HS-27A (cell line): ENCODE results near the gene CDS1.
A peak's percentile ranks its signal among the peaks of the same experiment; 100 is the strongest.
"Not testable (repeated sequence)": the region's sequence is repeated elsewhere in the genome, so short reads cannot be mapped to it uniquely, and the experiment has no call there.

Source experiments
- DNase-seq: peaks from one replicate; pipeline ENCODE4 v3.0.0-alpha.2; 2012; ENCODE audit warnings: low read depth, missing footprints

CDS1 gene

GRCh38 chr4:84611531-84611930 is 28.6 kb downstream of the CDS1 start:
- no peak for DNase-seq

DNA sequence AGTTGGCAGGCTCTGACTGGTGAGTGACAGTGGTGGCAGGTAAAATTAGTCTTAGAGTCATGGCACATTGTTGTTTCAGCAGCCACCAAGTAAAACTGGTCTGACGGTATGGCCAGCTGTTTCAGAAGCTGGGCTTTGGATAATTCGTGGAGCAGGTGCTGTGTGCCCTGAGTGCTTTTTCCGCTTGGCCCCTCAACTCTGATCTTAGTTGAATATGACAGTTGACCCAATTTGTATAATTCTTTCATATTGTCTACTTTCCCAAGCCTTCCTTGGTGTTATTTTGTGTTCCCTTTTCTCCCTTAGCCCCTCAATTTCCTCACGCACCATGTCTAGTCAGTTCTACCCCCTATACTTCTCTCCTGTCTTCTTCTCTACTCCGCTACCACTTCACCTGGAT is 32.0 kb downstream of the CDS1 start:
- DNase-seq: no peak

DNA sequence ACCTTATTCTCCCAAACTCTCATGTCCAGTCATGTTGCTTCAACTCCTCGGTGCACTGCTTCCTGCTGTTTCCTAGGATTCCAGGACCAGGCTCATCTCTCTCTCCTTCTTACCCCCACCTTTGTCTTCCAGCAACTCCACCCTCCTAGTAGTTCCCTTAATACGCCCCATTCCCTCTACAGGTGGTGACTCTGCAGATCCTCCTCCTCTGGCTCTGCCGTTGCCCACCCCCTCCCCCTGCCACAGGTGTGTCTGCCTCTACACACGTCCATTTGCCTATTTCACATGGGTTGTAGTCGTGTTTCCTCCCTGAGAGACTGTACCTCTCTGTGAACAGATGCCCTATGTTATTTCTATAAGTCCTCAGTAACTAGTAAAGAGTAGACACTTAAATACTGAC is 32.4 kb downstream of the CDS1 start:
- no peak for DNase-seq

GRCh38 chr4:84622959-84623358 is 40.0 kb downstream of the CDS1 start:
- DNase-seq: no peak

DNA sequence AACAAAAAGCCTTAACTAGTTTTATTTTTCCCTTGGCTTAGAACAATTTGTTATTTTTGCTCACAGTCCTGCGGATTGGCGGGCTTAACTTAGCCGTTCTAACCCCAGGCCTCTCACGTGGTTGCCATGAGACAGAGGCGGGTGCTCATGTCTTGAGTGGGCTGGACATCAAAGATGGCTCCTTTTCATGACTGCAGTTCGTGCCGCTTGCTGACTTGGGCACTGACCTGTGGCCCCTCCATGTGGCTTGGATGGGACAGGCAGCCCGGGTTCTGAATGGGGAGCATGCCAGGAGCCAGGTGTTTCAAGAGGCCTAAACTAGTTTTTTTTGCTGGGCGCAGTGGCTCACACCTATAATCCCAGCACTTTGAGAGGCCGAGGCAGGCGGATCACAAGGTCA is 40.7 kb downstream of the CDS1 start:
- DNase-seq: no peak

GRCh38 chr4:84626673-84627072 is 43.7 kb downstream of the CDS1 start:
- no peak for DNase-seq

GRCh38 chr4:84631573-84631972 is 48.6 kb downstream of the CDS1 start:
- no peak for DNase-seq

GRCh38 chr4:84632092-84632491 is 49.2 kb downstream of the CDS1 start:
- DNase-seq: peak; percentile 5

DNA sequence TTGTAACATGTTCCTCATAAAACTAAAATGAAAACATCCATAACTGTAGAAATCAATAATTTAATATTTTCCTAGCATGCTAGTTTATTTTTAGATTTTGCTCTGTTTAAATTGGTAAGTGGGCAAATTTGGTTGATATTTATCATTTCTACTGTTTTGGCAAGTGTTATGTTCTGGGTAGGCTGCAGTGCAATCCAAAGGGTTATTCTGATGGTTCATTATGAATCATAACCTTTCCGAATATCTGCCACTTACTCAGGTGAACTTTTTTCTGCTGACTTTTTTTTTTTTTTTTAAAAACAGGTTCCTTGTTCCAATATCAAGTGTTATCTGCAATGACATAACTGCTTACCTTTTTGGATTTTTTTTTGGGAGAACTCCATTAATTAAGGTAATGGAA is 52.0 kb downstream of the CDS1 start:
- no peak for DNase-seq

GRCh38 chr4:84638092-84638491 is 55.2 kb downstream of the CDS1 start:
- DNase-seq: no peak

- no peak for DNase-seq
Observed at GRCh38 chr4:84639145-84639544, 56.2 kb downstream of the CDS1 start.

DNA sequence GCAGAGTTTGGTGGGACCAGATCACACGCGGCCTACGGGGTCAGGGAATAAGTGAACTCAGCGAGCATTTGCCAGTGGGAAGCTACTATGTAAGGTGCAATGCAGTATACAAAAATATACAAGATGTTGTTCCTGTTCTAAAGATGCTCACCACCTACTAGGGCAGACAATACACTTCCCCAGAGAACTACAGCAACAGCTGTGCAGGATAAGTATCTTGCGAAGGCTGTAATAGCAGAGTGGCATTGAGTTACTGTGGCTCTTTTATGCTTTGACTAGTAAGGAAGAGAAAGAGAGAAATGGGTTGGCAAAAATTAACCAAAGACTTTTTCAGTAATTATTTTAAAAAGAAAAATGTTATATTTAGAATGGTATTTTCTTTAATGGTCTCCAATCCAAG is 61.2 kb downstream of the CDS1 start:
- DNase-seq: no peak

GRCh38 chr4:84647312-84647884 is 64.5 kb downstream of the CDS1 start:
- DNase-seq: no peak

DNA sequence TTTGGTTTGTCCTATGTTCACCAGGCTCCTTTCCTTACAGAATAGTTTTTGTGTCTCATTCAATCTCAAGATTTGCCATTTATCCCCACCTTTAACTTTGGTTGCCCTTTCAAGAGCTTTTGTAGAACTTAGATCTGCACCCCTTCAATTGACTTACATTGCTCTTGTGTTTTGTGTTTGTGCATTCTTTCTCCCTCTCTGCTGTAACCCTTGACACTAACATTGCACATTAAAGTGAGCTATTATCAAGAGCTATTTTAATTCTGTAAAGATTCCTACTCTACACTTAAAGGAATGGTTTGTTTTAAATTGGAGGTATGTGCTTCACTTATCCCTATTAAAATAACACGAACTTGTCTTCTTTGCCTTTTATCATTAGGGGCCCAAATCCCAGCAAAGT is 65.3 kb downstream of the CDS1 start:
- DNase-seq: no peak

- DNase-seq: no peak
Observed at GRCh38 chr4:84648863-84649647, 66.1 kb downstream of the CDS1 start.

- DNase-seq: no peak
Observed at GRCh38 chr4:84651499-84651898, 68.6 kb downstream of the CDS1 start.

DNA sequence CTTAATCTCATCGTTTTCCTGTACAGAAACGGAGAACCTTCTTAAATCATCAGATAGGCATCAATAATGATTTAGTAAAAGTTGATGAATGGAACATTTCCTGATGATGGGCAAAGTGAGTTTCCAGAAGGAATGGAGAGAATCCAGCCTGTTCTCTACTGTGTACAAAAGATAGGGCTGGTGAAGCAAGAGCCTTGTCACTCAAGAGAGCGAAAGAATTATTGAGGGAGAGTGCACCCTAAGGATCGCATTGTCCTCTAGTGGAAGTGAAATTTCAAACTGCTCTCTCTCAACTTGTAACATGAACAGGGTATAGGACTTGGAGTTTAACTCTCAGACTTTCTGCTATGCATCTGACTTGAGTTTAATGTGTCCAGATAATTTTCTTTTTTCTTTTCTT is 69.6 kb downstream of the CDS1 start:
- DNase-seq: no peak

DNA sequence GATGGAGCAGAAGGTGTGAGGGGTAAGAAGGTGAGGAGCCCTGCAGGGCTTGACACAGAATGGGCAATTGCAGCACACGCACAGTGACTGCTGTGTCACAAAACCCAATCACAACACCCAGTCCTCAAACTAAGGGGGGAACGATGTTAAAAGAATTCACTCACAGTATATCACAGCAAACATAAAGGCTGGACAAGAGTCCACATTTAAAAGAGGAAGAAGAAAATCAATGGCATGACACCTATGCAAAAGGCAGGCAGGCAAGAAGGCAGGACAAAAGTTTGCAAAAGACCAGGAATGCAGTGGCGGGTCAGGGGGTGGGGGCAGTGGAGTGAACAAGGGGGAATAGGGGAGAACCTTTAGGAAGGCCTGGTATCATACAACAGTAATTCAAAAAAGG is 77.7 kb downstream of the CDS1 start:
- DNase-seq: no peak

DNA sequence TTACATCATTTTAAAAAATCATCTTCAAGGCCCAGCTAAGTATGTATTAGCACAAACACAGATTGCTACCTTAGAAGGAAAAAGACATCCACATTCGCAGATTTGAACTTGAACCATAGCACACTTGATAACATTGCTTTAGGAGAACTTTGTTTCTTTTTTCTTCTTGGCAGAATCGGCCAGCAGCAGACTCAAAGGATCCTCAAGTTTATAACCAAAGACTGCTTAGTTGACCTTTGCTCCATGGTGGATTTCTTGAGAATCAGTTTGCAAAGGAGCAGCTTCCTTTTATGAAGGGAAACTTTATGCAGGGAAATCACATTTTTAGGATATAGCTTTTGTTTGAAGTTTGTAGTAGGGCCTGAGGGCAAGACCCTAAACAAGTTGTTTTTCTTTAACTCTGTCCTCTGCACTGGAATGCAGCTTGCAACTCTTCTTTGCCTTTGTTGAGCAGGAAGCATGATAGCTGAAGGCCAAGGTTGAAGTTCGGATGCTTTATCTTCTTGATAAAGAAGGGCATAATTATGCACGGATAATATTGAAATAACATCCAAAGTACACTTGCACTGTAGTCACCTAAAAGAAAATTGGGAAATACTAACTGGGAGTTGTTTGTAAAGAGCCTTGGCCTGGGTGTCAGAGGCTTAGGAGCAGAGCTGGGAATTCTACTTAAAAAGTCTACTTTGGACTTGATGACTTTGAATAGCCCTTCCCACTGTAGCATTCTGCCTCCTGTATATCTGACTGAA is 78.4 kb downstream of the CDS1 start:
- DNase-seq: no peak

- not testable (repeated sequence) for DNase-seq
Observed at GRCh38 chr4:84664767-84665166, 81.8 kb downstream of the CDS1 start.

DNA sequence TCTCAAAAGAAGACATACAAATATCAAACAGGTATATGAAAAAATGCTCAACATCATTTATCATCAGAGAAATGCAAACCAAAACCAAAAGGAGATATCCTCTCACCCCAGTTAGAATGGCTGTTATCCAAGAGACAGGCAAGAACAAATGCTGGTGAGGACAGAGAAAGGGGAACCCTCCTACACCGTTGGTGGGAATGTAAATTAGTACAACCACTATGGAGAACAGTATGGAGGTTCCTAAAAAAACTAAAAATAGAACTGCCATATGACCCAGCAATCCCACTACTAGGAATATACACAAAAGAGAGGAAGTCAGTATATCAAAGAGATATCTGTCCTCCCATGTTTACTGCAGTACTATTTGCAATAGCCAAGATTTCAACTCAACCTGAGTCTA is 83.5 kb downstream of the CDS1 start:
- DNase-seq: no peak

GRCh38 chr4:84669201-84669600 is 86.3 kb downstream of the CDS1 start:
- no peak for DNase-seq

DNA sequence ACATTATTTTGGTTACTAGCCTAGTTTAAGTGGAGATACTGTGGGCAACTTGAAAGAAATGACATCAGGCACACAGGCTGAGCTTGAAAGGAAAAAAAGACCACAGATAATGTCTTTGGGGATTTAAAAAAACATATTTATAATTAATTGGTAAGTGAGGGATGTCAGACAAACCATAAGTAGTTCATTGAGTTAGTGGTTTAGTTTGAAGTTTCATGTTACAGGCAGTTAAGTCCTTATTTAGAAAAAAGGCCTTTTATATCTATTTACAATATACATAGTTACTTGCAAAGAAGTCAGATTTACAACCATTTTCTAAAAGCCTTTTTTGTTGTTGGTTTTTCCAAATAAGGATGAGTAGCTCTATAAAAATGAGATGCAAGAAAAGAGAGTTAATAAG is 89.2 kb downstream of the CDS1 start:
- no peak for DNase-seq
